K562 (cell line): ENCODE measurements around the gene DDR1. TPM values are rescaled to one million over a fixed set of nuclear protein-coding genes. Genes with fewer than 3 reads are reported as not detected.

Source experiments
- ARID1B ChIP-seq: fragments of 450-650 bp; IDR thresholded peaks from 2 replicates; pipeline ENCODE4 v1.6.1; 2016; ENCODE audit warnings: antibody characterized with exemption, mild to moderate bottlenecking, inconsistent platforms
- BCOR ChIP-seq: fragments of 450-650 bp; IDR thresholded peaks from 2 replicates; pipeline ENCODE4 v1.6.1; 2016
- C11orf30 ChIP-seq: fragments of 450-650 bp; IDR thresholded peaks from 2 replicates; pipeline ENCODE4 v1.6.1; 2016; ENCODE audit warnings: low read depth, mild to moderate bottlenecking
- CHD1 ChIP-seq: fragments of 200-600 bp; sonication (generic); IDR thresholded peaks from one replicate; pipeline ENCODE4 v1.6.1; 2012; ENCODE audit warnings: mild to moderate bottlenecking, moderate library complexity, low read length, inconsistent platforms
- ELF4 ChIP-seq: fragments of 450-650 bp; formaldehyde crosslinking; IDR thresholded peaks from 2 replicates; pipeline ENCODE4 v1.4.0; 2022; ENCODE audit warnings: missing genetic modification characterization
- ESRRB ChIP-seq: fragments of 250-450 bp; sonication (Bioruptor Pico); IDR thresholded peaks from 2 replicates; pipeline ENCODE4 v1.5.0; 2020; ENCODE audit warnings: mild to moderate bottlenecking, moderate library complexity, borderline replicate concordance
- HNRNPLL ChIP-seq: fragments of 200-400 bp; formaldehyde crosslinking; IDR thresholded peaks from 2 replicates; pipeline ENCODE4 v1.6.1; 2017; ENCODE audit warnings: low read length, low read depth, mild to moderate bottlenecking; ENCODE audit not compliant: poor library complexity, severe bottlenecking
- NFXL1 ChIP-seq: fragments of 450-650 bp; formaldehyde crosslinking; IDR thresholded peaks from 2 replicates; pipeline ENCODE4 v1.4.0; 2021; ENCODE audit warnings: mild to moderate bottlenecking
- POLR2B ChIP-seq: fragments of 450-650 bp; IDR thresholded peaks from 2 replicates; pipeline ENCODE4 v1.6.1; 2018; ENCODE audit warnings: low read depth; ENCODE audit not compliant: partially characterized antibody
- SMAD3 ChIP-seq: fragments of 450-650 bp; formaldehyde crosslinking; conservative IDR thresholded peaks from 2 replicates; pipeline ENCODE4 v1.4.0; 2020; ENCODE audit warnings: mild to moderate bottlenecking
- ZNF232 ChIP-seq: sonication (generic); formaldehyde crosslinking; IDR thresholded peaks from 2 replicates; pipeline ENCODE4 v1.8.0; 2022; ENCODE audit warnings: mild to moderate bottlenecking, missing genetic modification reagents
- ZNF644 ChIP-seq: fragments of 200-800 bp; sonication (Bioruptor generic); IDR thresholded peaks from 2 replicates; pipeline ENCODE4 v1.6.1; 2016; ENCODE audit warnings: low read depth, missing genetic modification characterization, missing compliant biosample characterization
- polyA plus RNA-seq, 8 experiments: library from polyadenylated mRNA; depleted of rRNA in 4 of 8; stranded (reverse) in 5 of 8; unstranded in 3 of 8; fragments of >200 nt; fragmentation: Nextera tagmentation in 2 of 8; fragmentation: Illumina TruSeq in 1 of 8; extraction: Ambion mirVana in 2 of 8; extraction: Trizol in 1 of 8; gene quantifications; 2 replicates each; pipeline versions ENCODE4 v1.2.1 to v1.2.3, GENCODE V29; 2011 to 2014; ENCODE audit warnings: inconsistent platforms in 1 of 8, missing spikeins in 1 of 8
- total RNA-seq, 7 experiments: library from RNA; depleted of rRNA in 6 of 7; stranded (reverse); fragments of >200 nt in 6 of 7; fragmentation: Illumina TruSeq in 2 of 7; extraction: Trizol in 2 of 7; gene quantifications; 2 replicates each; pipeline versions ENCODE4 v1.2.1 to v1.2.3, GENCODE V29; 2011 to 2021; ENCODE audit warnings: low replicate concordance in 1 of 7
- TF ChIP-seq, protein P1 (sequence below): fragments of 450-650 bp; formaldehyde crosslinking; IDR thresholded peaks from 2 replicates; pipeline ENCODE4 v1.4.0; 2020; ENCODE audit warnings: mild to moderate bottlenecking, mixed read lengths
- TF ChIP-seq, protein P2 (sequence below): IDR thresholded peaks from 2 replicates; pipeline ENCODE4 v1.6.1; 2016; ENCODE audit warnings: missing genetic modification characterization, missing compliant biosample characterization
- TF ChIP-seq, protein P3 (sequence below), 2 experiments: fragments of 450-650 bp in 1 of 2; sonication (generic) in 1 of 2; formaldehyde crosslinking in 1 of 2; IDR thresholded peaks; 2 replicates each; pipeline versions ENCODE4 v1.7.1 to v1.9.0; 2016 to 2022; ENCODE audit warnings: inconsistent platforms in 1 of 2, mild to moderate bottlenecking in 1 of 2, missing genetic modification reagents in 1 of 2
- TF ChIP-seq, protein P4 (sequence below): fragments of 250-450 bp; sonication (Bioruptor Pico); IDR thresholded peaks from 2 replicates; pipeline ENCODE4 v1.6.1; 2021; ENCODE audit warnings: mild to moderate bottlenecking

The DDR1 gene
- total and polyA plus RNA-seq, 9 of the 15 experiments (the other 6 are each of a cell fraction or from before 2014, with no cell fraction given) = 1.4 to 44.6 (median 12.2) TPM

DNA sequence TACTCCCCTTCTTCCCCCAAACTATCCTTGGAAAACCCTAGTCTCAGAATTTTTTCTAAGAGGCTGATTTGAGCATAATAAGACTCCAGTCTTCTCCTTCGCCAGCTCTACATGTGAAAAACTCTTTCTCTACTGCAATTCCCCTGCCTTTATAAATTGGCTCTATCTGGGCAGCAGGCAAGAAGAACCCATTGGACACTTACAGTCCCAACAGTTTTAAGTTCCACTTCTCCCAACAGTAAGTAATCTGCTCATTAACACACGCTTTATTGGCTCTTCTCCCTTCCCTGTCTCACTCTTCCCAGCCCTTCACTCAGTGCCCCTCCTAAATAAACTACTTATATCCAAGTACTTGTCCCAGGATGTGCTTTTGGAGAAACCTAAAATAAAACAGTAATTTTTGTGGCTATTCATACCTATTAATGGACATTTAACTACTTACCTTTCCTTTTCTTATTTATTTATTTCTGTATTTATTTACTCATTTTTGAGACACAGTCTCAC is 11.1 kb upstream of the DDR1 start (continued):
- TF ChIP-seq, protein P1, sequence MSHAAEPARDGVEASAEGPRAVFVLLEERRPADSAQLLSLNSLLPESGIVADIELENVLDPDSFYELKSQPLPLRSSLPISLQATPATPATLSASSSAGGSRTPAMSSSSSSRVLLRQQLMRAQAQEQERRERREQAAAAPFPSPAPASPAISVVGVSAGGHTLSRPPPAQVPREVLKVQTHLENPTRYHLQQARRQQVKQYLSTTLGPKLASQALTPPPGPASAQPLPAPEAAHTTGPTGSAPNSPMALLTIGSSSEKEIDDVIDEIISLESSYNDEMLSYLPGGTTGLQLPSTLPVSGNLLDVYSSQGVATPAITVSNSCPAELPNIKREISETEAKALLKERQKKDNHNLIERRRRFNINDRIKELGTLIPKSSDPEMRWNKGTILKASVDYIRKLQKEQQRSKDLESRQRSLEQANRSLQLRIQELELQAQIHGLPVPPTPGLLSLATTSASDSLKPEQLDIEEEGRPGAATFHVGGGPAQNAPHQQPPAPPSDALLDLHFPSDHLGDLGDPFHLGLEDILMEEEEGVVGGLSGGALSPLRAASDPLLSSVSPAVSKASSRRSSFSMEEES (CRISPR knock-in tag) = no peak
- TF ChIP-seq NFXL1 (CRISPR knock-in tag) (no peak), SMAD3 (CRISPR knock-in tag) (no peak), BCOR (no peak), CHD1 (peak; percentile 38), C11orf30 (no peak), ARID1B (no peak), POLR2B (peak; percentile 76), ELF4 (peak; percentile 62; the same call in 1 of the 2 replicates), ZNF644 (tag) (peak; percentile 6; the same call in 1 of the 2 replicates), ZNF232 (CRISPR knock-in tag) (no peak), HNRNPLL (no peak), ESRRB (no peak)
- TF ChIP-seq, protein P2, sequence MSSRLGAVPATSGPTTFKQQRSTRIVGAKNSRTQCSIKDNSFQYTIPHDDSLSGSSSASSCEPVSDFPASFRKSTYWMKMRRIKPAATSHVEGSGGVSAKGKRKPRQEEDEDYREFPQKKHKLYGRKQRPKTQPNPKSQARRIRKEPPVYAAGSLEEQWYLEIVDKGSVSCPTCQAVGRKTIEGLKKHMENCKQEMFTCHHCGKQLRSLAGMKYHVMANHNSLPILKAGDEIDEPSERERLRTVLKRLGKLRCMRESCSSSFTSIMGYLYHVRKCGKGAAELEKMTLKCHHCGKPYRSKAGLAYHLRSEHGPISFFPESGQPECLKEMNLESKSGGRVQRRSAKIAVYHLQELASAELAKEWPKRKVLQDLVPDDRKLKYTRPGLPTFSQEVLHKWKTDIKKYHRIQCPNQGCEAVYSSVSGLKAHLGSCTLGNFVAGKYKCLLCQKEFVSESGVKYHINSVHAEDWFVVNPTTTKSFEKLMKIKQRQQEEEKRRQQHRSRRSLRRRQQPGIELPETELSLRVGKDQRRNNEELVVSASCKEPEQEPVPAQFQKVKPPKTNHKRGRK = peak; percentile 26; the same call in 1 of the 2 replicates
- TF ChIP-seq, protein P3, sequence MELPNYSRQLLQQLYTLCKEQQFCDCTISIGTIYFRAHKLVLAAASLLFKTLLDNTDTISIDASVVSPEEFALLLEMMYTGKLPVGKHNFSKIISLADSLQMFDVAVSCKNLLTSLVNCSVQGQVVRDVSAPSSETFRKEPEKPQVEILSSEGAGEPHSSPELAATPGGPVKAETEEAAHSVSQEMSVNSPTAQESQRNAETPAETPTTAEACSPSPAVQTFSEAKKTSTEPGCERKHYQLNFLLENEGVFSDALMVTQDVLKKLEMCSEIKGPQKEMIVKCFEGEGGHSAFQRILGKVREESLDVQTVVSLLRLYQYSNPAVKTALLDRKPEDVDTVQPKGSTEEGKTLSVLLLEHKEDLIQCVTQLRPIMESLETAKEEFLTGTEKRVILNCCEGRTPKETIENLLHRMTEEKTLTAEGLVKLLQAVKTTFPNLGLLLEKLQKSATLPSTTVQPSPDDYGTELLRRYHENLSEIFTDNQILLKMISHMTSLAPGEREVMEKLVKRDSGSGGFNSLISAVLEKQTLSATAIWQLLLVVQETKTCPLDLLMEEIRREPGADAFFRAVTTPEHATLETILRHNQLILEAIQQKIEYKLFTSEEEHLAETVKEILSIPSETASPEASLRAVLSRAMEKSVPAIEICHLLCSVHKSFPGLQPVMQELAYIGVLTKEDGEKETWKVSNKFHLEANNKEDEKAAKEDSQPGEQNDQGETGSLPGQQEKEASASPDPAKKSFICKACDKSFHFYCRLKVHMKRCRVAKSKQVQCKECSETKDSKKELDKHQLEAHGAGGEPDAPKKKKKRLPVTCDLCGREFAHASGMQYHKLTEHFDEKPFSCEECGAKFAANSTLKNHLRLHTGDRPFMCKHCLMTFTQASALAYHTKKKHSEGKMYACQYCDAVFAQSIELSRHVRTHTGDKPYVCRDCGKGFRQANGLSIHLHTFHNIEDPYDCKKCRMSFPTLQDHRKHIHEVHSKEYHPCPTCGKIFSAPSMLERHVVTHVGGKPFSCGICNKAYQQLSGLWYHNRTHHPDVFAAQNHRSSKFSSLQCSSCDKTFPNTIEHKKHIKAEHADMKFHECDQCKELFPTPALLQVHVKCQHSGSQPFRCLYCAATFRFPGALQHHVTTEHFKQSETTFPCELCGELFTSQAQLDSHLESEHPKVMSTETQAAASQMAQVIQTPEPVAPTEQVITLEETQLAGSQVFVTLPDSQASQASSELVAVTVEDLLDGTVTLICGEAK (IDR thresholded peaks at IDR 0.05) = peak; percentile 40; the same call in 1 of the 2 replicates
- TF ChIP-seq, protein P3 (CRISPR knock-in tag; IDR thresholded peaks at IDR 0.05) = no peak
- TF ChIP-seq, protein P4, sequence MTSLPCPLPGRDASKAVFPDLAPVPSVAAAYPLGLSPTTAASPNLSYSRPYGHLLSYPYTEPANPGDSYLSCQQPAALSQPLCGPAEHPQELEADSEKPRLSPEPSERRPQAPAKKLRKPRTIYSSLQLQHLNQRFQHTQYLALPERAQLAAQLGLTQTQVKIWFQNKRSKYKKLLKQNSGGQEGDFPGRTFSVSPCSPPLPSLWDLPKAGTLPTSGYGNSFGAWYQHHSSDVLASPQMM (CRISPR knock-in tag) = no peak
